Ovary (tissue), 3 donors: ENCODE results near the gene PRDM16.

ENCODE experiments used
- CTCF ChIP-seq, 3 donors: fragments of 450-650 bp in 2 of 3; fragments of 200-600 bp in 1 of 3; IDR thresholded peaks; one replicate each; pipeline versions ENCODE4 v1.5.1 to v1.8.0; 2016 to 2022; ENCODE audit warnings: antibody characterized with exemption in 3 of 3, mild to moderate bottlenecking in 1 of 3
- EP300 ChIP-seq: sonication (generic); formaldehyde crosslinking; IDR thresholded peaks from one replicate; pipeline ENCODE4 v1.6.1; 2017; ENCODE audit warnings: antibody characterized with exemption
- POLR2A ChIP-seq: fragments of 450-650 bp; IDR thresholded peaks from one replicate; pipeline ENCODE4 v1.6.1; 2017; ENCODE audit warnings: antibody characterized with exemption, mild to moderate bottlenecking, moderate library complexity
- donor health status: DM: no; HTN: no; CAD: no.

GRCh38 chr1:3024588-3024987 is 44.4 kb upstream of the PRDM16 start:
- TF ChIP-seq CTCF (IDR thresholded peaks at IDR 0.05) (no peak), EP300 (no peak), POLR2A (no peak)
